Measurements from ENCODE around the gene HOXD3. TPM values are rescaled to one million over a fixed set of nuclear protein-coding genes. Genes with fewer than 3 reads are reported as not detected.

Gene HOXD3
- total RNA-seq, 1 donor from 2014 or later, result 0.47 TPM

DNA sequence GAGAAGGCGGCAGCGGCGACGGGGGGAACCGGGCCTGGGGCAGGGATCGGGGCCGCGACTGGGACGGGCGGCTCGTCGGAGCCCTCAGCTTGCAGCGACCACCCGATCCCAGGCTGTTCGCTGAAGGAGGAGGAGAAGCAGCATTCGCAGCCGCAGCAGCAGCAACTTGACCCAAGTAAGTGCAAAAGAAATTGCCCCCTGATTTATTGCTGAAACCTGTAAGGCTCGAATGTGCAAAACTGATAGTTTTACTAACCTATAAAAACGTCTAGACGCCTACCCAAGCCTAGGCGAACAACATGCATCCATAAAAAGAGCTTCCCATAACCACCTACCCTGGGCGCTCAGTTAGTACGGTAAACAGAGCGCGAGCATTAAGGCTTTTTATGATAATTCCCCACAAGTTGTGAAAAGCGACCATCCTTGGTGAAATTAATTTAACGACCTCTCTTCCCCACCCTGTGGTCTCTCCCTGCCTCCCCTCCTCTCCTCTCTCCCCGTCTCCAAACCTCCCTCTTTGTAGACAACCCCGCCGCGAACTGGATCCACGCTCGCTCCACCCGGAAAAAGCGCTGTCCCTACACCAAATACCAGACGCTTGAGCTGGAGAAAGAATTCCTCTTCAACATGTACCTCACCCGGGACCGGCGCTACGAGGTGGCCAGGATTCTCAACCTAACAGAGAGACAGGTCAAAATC, 33.5 kb upstream of the HOXD3 start:
- no peak for DNase-seq
- Histone ChIP-seq H3K36me3 (no peaks in the 10 kb centered on the region), H3K27ac (no peak overlapping the region), H3K9me3 (no peaks in the 10 kb centered on the region), H3K4me1 (peaks cover 14% of the 10 kb centered on the region), H3K27me3 (ENCODE audit: low read depth) (peaks cover 98% of the 10 kb centered on the region), H3K4me3 (peak overlapping the region; percentile 41)
- intact Hi-C loops (cut with DNase I), result no loop called here
- ATAC-seq, result no peak
- TF ChIP-seq CTCF (IDR thresholded peaks at IDR 0.05), result no peak

DNA sequence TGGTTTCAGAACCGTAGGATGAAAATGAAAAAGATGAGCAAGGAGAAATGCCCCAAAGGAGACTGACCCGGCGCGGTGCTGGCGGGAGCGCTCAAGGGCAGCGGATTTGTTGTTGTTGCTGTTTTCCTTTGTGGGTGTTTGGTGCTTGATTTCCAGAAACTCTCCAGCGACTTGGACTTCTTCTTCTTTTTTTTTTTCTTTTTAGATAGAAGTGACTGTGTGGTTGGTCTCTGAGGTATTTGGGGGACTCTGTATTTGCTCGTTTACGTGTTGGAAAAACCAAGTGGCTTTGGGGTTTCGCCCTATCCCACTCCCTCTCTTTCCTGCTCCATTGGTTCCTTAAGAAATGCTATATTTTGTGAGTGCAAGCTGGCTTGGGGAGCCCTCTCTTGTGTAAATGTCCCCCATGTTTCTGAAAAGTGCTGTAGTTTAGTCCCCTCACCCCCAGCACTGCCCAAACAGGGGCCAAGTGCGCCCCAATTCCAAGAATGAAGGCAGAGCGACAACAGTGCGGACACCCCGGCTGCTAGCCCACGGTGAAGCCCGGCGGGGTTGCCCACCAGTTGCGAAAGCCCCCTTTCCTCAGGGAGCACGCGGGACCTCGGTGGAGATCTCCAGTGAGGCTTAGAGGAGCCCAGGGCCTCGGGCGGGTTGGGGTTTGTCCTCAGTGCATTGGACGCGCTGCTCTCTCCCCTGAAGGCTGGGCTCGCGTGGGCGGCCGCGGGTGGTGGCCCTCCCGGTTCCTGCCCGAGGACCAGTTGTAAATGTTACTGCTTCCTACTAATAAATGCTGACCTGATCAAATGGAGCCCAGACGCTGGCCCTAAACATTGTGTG, 32.8 kb upstream of the HOXD3 start:
- intact Hi-C loops (cut with DNase I), result no loop called here
- Histone ChIP-seq H3K27ac (no peak overlapping the region), H3K36me3 (no peaks in the 10 kb centered on the region), H3K9me3 (no peaks in the 10 kb centered on the region), H3K4me3 (no peak overlapping the region), H3K27me3 (ENCODE audit: low read depth) (peaks cover 98% of the 10 kb centered on the region), H3K4me1 (peaks cover 22% of the 10 kb centered on the region)
- TF ChIP-seq CTCF (IDR thresholded peaks at IDR 0.05), result no peak
- DNase-seq (no peak), ATAC-seq (no peak)

DNA sequence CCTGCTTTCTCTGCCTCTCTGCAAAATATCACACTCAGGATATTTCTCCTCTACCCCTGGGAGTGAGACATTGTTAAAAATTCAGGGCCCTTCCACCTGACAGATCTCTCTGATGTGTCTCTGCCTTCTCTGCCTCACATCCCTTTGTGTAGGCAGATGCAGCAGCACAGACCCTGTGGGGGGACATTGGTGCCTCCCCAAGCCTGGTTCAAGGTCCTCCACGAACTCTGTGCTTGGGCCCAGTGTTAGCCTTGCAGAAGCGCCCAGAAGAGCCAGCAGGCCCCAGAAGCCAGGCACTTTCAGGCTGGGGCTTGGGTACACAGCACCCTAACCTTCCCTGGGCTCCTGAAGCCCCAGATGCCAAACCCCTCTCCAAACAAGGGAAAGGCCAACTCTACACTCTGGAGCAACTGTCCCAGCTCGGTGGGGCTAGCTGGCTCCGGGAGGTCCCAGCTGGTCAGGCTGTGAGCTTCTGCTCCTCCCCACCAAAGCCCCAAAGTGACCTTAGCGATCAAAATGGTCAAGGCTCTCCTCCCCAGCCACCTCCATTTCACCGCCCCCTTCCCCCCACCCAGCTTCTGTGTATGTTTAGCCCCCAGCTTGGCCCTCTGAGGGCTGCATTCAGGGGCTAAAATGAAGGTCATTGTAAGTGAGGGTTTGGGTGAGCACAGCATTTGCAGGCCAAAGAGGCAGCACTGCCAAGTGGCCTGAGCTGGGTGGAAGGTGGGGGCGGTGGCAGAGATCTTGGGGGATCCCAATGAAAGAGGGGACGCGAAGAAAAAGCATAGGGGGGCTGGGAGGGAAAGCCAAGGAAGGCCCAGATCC, 31.9 kb upstream of the HOXD3 start:
- intact Hi-C loops (cut with DNase I), result loop anchor here (5.0 kb wide), 2 partner anchors 512 to 527 kb away; no protein-coding TSS in a partner anchor
- Histone ChIP-seq H3K4me1 (peaks cover 26% of the 10 kb centered on the region), H3K36me3 (no peaks in the 10 kb centered on the region), H3K27ac (no peak overlapping the region), H3K27me3 (ENCODE audit: low read depth) (peaks cover 96% of the 10 kb centered on the region), H3K9me3 (no peaks in the 10 kb centered on the region), H3K4me3 (no peak overlapping the region)
- TF ChIP-seq CTCF (IDR thresholded peaks at IDR 0.05), result no peak
- no peak for ATAC-seq
- DNase-seq, result no peak

DNA sequence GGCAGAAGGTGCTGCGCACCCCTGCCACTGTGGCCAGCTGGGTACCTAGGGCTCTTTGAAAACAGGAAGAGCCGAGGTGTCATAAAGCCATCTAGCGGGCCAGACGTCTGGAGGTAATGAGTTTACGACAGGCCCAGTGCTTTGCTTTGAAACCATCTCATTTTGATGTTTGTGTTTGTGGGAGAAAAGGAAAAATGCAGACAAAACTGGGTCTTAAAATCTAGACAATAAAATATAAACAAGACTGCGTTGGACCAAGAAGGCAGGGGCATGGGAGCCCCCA, 31.4 kb upstream of the HOXD3 start:
- Histone ChIP-seq H3K27ac (no peak overlapping the region), H3K9me3 (no peaks in the 10 kb centered on the region), H3K4me1 (peaks cover 26% of the 10 kb centered on the region), H3K4me3 (no peak overlapping the region), H3K27me3 (ENCODE audit: low read depth) (peaks cover 96% of the 10 kb centered on the region), H3K36me3 (no peaks in the 10 kb centered on the region)
- TF ChIP-seq CTCF (IDR thresholded peaks at IDR 0.05), result no peak
- no peak for DNase-seq
- intact Hi-C loops (cut with DNase I), result loop anchor here (5.0 kb wide), 2 partner anchors 512 to 527 kb away; no protein-coding TSS in a partner anchor
- no peak for ATAC-seq
